Activated T-helper 1 cell treated with Interleukin-2 at 50 U/mL for 16 hours (primary cell): ENCODE measurements around the gene PROB1.
"Not testable (repeated sequence)": the region's sequence is repeated elsewhere in the genome, so short reads cannot be mapped to it uniquely, and the experiment has no call there.

Experiments
- DNase-seq: peaks from one replicate; pipeline ENCODE4 v3.0.0-alpha.2; 2020; ENCODE audit warnings: low read depth

PROB1 gene

GRCh38 chr5:139394654-139395566 is at the start of gene PROB1:
Gene PROB1, minus strand, starts transcription at chr5:139395104. Its CDS starts 23 bp downstream, at chr5:139395081.
- DNase-seq: no peak

GRCh38 chr5:139443831-139444453 is 49.0 kb upstream of the PROB1 start:
- no peak for DNase-seq

- not testable (repeated sequence) for DNase-seq
These were observed 45.5 kb upstream of the PROB1 start for GRCh38 chr5:139440416-139440815.

- DNase-seq: peak; percentile 77
These were observed 44.4 kb upstream of the PROB1 start, which contains the start of gene DNAJC18 for GRCh38 chr5:139439013-139439903. Gene DNAJC18, minus strand, starts transcription at chr5:139439525. Its CDS starts 80 bp downstream, at chr5:139439445.

GRCh38 chr5:139438707-139439012 is 43.8 kb upstream of the PROB1 start:
- no peak for DNase-seq

GRCh38 chr5:139435676-139436075 is 40.8 kb upstream of the PROB1 start:
- no peak for DNase-seq

GRCh38 chr5:139431706-139432105 is 36.8 kb upstream of the PROB1 start:
- DNase-seq: no peak

- DNase-seq: no peak
These were observed 35.1 kb upstream of the PROB1 start for GRCh38 chr5:139430015-139430414.

- DNase-seq: no peak
These were observed 31.4 kb upstream of the PROB1 start for GRCh38 chr5:139426203-139426885.

- DNase-seq: no peak
These were observed 30.6 kb upstream of the PROB1 start for GRCh38 chr5:139425497-139425896.

- no peak for DNase-seq
These were observed 27.5 kb upstream of the PROB1 start for GRCh38 chr5:139422307-139422893.

GRCh38 chr5:139419226-139420192 is 24.6 kb upstream of the PROB1 start:
- DNase-seq: no peak

- no peak for DNase-seq
These were observed 23.9 kb upstream of the PROB1 start for GRCh38 chr5:139418793-139419192.

GRCh38 chr5:139417214-139417613 is 22.3 kb upstream of the PROB1 start:
- no peak for DNase-seq

- no peak for DNase-seq
These were observed 21.7 kb upstream of the PROB1 start for GRCh38 chr5:139416651-139417050.

- DNase-seq: no peak
These were observed 21.0 kb upstream of the PROB1 start for GRCh38 chr5:139415869-139416268.

- no peak for DNase-seq
These were observed 20.4 kb upstream of the PROB1 start for GRCh38 chr5:139415221-139415861.

- no peak for DNase-seq
These were observed 19.8 kb upstream of the PROB1 start for GRCh38 chr5:139414581-139415130.

- DNase-seq: no peak
These were observed 19.1 kb upstream of the PROB1 start for GRCh38 chr5:139413963-139414362.
